Stimulated activated CD8-positive, alpha-beta memory T cell treated with anti-CD3 and anti-CD28 coated beads, Interleukin-4, amount 100 ng/mL, for 24 hours (primary cell): Measurements from ENCODE around the gene PLA2G12B.
"Not testable (repeated sequence)": the region's sequence is repeated elsewhere in the genome, so short reads cannot be mapped to it uniquely, and the experiment has no call there.

Source experiments
- DNase-seq: peaks from one replicate; pipeline ENCODE4 v3.0.0-alpha.2; 2020; ENCODE audit warnings: low read depth

The PLA2G12B gene, protein sequence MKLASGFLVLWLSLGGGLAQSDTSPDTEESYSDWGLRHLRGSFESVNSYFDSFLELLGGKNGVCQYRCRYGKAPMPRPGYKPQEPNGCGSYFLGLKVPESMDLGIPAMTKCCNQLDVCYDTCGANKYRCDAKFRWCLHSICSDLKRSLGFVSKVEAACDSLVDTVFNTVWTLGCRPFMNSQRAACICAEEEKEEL

DNA sequence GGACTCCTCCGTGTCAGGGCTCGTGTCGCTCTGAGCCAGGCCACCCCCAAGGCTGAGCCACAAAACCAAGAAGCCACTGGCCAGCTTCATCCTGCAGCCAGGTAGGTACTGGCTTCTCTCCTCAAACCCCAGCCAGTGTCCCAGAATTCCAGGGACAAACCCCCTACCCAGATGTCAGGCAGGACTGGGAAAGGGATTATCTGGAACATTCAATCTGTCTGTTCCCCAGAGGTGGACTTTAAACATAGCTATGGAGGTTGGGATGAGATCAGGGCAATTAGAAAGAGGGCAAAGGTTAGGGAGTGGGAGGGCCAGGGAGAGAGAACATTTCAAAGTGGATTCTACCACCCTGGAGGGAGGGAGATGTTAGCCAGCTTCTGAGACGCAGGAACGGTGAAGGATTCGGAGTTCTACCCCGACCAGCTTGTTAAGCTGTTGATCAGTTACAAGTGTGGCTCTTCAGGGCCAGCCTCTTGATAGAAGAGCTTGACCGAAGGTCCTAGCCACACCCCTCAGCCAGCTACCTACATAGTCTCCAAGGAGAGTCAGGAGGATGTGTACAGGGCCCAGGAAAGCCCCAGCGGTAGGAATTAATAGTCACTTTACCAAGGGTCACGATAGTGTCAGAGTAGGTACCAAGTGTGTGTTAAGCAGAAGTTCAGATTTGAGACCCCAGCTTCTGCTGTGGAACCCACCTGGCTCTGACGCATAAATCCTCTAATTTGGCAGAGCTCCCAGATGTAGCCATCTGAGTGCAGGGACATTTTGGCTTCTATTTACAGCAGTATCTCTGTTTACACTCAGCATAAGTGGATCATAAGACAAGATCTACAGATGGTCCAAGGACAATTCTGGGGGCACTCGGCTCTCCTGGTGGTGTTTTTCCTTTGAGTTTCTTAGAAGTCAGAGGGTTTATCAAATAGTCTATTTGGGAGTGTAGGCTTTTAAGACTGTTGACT is at the start of gene PLA2G12B:
Gene PLA2G12B (minus strand): TSS at position 211 of the 959 bp plus-strand sequence. CDS start 121 bp downstream, at position 90.
- no peak for DNase-seq

DNA sequence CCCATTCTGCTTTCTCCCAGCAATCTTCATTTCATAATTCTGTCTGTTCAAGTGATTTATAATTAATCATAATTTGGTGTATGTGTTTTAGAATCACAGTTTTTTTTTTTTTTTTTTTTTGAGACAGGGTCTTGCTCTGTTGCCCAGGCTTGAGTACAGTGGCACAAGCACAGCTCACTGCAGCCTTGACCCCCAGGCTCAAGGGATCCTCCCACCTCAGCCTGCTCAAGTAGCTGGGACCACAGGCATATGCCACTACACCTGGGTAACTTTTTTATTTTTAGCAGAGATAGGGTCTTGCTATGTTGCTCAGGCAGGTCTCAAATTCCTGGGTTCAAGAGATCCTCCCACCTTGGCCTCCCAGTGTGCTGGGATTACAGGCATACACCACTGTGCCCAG is 49.2 kb upstream of the PLA2G12B start:
- no peak for DNase-seq

DNA sequence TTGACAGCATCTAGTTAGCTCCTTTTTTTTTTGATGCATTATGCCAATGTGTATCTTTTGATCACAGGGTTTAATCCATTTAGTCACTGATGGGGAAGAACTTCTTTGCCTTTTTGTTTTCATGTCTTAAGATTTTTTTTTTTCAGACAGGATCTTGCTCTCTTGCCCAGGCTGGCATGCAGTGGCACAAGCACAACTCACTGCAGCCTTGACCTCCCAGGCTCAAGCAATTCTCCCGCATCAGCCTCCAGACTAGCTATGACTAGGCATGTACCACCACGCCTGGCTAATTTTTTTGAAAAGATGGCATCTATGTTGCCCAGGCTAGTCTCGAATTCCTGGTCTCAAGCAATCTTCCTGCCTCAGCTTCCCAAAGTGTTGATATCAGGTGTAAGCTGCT is 46.4 kb upstream of the PLA2G12B start:
- no peak for DNase-seq

DNA sequence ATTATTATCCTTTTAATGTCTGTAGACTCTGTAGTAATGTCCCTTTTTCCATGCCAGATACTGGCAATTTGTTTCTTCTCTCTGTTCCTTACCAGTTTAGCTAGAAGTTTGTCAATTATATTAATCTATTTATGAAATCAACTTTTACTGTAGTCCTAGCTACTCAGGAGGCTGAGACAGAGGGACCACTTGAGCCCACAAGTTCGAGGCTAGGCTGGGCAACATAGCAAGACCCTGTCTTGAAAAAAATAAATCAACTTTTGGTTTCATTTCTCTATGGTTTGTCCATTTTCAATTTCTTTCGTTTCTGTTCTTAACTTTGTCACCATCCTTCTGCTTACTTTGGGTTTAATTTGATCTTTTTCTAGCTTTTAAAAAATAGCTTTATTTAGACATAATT is 42.5 kb upstream of the PLA2G12B start:
- no peak for DNase-seq

DNA sequence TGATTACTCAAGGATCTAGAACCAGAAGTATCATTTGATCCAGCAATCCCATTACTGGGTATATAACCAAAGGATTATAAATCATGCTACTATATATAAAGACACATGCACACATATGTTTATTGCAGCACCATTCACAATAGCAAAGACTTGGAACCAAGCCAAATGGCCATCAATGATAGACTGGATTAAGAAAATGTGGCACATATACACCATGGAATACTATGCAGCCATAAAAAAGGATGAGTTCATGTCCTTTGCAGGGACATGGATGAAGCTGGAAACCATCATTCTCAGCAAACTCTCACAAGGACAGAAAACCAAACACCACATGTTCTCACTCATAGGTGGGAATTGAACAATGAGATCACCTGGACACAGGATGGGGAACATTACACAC is 40.9 kb upstream of the PLA2G12B start:
- not testable (repeated sequence) for DNase-seq

DNA sequence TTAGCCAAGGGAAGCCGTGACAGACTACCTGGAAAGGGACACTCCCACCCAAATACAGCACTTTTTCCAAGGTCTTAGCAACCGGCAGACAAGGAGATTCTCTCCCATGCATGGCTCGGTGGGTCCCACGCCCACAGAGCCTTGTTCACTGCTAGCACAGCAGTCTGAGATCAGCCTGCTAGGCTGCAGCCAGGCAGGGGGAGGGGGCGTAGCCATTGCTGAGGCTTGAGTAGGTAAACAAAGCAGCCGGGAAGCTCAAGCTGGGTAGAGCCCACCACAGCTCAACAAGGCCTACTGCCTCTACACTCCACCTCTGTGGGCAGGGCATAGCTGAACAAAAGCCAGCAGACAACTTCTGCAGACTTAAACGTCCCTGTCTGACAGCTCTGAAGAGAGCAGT is 35.2 kb upstream of the PLA2G12B start:
- DNase-seq = not testable (repeated sequence)

DNA sequence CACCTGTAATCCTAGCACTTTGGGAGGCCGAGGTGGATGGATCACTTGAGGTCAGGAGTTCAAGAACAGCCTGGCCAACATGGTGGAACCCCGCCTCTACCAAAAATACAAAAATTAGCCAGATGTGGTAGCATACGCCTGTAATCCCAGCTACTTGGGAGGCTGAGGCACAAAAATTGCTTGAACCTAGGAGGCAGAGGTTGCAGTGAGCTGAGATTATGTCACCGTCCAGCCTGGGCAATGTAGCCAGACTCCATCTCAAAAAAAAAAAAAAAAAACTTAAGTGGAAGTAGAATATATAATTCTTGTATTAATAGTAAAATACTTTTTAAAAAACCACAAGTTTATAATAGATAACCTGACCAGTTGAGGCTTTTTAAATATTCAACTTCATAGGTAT is 30.0 kb upstream of the PLA2G12B start:
- DNase-seq = not testable (repeated sequence)

DNA sequence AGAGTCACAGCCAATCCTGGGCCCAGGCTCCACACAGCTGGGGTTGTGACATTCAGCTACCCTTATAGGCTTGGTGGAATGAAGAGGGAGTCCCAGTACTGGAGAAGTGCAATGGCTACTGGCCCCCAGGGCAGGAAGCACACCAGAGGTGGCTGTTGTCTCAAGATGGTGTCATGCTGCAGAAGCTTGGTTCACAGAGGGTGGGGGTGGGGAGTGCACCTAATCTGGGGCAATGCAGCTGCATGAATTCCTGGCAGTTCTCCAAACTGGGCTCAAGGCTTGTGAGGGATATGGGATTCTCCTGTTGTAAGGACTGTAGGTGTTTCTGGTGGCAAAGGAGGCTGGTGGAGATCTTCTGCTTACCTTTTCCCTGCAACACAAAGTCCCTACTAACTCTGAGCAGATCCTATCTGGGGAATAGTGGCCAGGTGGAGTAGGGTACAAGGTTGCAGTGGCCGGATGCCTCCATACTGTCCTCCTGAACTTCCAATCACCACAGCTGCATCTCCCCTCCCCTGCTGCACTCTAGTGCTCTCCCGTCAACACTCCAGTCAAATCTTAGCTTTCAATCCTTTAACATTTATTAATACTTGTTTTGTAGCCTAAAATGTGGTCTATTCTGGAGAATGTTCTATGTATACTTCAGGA is 27.4 kb upstream of the PLA2G12B start:
- DNase-seq = no peak

DNA sequence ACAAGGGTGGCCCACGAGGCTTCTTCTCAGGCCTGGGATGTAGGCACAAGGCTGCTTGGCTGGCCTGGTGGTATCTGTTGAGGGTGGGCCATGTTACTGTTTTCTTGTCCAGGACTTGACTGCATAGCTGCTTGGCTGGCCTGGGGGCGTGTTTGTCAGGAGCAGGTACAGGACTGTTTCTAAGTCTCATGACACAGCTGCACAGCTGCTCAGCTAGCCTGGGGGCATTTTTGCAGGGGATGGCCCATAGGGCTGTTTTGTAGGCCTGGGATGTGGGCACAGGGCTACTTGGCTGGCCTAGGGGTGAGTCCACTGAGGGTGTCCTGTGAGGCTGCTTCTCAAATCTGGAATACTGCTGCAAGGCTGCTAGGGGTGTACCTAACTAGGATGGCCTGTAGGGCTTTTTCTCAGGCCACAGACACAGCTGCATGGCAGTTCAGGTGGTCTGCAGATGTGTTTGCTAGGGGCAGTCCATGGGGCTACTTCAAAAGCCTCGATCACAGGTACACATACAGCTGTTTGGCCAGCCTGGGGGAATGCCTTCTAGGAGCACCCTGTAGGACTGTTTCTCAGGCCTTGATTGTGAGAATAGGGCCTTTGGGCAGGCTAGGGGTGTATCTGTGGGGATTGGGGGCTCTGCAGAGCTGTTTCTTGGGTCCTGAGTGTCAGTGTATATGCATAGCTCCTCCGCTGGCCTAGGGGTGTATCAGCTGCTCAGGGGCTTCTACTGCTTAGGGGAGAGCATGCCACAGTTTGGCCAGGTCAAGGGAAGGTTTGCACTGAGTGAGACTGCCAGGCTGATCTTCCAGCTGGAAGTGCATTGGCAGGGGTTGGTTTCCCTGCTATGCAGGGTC is 26.6 kb upstream of the PLA2G12B start:
- DNase-seq = no peak

DNA sequence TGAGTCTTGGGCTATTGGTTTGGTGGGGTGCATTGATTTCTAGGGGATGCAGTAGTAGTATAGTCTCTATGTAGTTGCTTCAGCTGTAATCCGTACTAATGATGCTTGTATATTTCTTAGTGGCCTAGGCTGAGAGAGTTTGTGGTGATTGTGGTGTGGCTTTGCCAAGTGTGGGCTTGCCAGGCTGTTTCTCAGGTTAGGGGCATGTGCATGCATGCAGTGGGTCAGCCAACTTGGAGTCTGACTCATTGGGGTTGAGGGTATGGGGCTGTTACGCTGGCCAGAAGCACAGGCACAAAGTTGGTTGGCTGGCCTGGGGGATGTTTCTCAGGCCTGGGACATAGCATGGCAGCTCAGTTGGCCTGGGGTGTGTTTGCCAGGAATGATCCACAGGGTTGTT is 25.7 kb upstream of the PLA2G12B start:
- no peak for DNase-seq

DNA sequence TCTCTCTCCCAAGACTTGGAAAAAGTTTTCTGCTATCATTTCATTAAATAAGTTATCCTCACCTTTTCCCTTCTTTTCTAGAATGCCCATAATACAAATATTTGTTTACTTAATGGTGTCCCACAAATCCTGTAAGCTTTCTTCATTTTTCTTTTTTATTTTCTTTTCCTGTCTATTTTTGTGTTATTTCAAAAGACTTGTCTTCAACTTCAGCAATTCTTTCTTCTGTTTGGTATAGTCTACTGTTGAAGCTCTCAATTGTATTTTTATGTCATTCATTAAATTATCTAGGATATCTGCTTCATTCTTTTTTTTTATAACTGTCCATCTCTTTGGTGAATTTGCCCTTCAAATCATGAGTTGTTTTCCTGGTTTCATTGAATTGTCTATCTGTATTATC is 25.1 kb upstream of the PLA2G12B start:
- DNase-seq = no peak

DNA sequence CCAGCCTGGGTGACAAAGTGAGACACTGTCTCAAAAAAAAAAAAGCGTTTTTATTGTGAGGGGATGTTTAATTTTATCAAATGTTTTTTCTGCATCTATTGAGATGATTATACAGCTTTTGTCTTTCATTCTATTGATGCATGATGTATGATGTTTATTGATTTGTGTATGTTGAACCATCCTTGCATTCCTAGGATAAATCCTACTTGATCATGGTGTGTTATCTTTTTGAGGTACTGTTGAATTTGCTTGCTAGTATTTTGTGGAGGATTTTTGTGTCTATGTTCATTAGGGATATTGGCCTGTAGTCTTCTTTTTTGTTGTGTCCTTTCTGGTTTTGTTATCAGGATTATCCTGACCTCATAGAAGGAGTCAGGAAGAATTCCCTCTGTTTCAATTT is 22.3 kb upstream of the PLA2G12B start:
- no peak for DNase-seq

DNA sequence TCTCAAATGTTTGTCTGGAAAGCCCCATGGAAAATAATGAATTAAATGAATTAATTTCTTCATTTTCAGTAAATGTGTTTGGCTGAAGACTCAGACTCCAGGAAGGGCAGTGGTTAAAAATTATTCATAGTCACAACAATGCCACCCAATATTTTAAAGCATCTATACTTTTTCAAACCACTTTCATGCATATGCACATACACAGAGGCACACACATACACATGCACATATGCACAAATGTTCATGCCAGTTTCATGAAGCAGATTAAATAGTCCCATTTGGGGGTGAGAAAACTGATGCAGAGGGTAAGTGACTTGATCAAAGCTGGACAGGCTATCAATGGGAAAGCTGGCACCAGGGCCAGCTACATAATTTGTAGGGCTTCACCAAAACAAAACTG is 1.4 kb upstream of the PLA2G12B start:
- DNase-seq = no peak

DNA sequence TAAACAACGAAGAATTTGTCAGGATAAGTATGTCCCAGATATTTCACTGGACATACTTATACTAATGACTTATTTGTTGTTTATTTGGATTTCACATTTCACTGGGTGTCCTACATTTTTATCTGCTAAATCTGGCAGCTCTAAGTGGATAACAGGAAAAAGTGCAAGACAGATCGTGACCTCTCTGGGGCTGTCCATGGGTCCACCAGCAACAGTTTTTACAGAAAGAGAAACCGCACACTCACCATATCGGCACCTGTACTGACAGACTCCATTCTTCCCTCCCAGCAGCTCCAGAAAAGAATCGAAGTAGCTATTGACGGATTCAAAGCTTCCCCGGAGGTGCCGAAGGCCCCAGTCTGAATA is 393 bp downstream of the PLA2G12B start:
- no peak for DNase-seq

DNA sequence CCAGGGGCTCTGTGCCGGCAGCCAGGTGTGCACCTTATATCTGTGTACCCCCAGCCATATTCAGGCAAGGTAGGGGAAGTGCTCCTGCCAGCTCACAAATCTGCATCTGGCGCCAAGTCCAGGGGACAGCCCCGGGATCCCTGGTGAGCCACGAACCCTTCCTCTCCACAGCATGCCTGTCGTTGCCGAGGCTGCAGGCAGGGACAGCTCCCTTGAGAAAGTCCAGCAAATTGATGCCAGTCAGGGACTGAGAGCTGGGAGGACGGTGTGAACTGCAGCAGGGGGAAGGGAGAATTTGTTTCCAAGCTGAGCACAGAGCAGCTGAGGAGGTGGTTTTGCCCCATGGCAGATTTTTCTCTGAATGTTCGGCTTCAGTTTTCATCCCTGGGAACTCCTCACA is 919 bp downstream of the PLA2G12B start:
- no peak for DNase-seq

DNA sequence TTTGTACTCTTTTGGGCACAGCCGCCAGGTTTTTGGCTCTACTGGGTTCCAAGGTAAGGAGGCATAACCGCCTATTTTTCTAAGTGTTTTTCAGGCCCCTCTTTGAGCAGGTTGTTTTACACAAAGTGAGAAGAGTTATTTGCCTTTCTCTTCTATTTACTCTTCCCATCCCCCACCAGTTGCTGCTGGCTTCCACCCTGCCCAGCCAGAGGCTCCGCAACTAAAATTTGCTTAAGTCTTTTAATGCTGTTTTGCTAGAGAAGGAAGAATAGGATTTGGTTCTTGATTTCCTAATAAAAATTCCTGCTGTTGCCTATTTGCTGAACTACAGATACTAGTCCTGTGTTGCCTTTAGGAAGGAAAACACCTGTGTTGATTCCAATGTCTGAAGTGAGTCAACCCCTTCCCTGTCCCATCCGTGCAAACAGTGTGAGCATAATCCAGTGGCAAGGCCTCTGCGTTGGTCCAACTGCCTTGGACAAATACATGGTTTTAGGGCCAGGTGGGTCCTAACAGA is 1.9 kb downstream of the PLA2G12B start:
- no peak for DNase-seq

DNA sequence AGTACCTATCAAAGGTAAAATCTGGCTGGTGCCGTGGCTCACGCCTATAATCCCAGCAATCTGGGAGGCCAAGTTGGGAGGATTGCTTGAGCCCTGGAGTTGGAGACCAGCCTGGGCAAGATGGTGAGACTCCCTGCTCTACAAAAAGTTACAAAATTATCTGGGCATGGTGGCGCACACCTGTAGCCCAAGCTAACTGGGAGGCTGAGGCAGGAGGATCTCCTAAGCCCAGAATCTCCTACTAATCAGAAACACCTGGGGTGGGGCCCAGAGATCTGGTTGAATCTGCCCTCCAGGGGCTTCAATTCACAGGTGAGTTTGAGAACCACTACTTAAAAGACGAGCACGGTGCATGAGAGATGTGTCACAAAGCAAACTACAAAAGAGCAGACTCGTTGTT is 2.4 kb downstream of the PLA2G12B start:
- DNase-seq = no peak

DNA sequence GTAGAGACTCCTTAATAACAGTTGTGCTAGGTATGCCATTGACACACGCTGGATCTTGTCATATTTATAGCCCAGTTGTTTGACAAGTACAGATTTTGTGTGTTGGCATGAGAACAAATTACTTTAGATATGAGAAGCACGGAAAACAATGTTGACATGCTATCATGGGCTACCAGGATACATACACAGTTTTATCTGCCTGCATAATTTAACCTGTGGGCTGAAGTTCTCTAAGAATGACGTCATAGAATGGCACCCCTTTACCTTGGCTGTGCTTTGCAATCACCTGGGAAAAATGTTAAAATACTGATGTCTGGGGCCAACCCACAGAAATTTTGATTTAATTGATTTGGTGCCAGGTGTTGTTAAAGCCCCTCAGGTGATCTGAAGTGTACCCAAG is 2.8 kb downstream of the PLA2G12B start:
- no peak for DNase-seq

DNA sequence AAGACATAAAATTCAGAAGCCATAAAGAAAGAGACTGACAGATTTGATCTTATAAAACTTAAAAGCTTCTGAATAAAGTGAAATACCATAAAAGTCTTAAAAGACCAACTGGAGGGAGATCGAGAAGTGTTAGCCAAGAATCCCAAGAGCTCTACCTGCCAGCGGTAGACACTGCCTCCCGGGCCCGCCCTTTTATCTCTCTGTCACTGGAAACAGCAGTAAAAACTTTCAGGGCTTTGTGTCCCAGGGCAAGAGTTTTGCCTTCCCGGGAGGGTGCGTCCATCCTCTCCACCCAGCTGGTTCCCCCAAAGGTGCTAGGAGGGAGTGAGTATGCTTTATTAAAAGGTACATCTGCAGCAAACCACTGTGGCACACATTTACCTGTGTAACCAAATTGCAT is 5.8 kb downstream of the PLA2G12B start:
- no peak for DNase-seq

DNA sequence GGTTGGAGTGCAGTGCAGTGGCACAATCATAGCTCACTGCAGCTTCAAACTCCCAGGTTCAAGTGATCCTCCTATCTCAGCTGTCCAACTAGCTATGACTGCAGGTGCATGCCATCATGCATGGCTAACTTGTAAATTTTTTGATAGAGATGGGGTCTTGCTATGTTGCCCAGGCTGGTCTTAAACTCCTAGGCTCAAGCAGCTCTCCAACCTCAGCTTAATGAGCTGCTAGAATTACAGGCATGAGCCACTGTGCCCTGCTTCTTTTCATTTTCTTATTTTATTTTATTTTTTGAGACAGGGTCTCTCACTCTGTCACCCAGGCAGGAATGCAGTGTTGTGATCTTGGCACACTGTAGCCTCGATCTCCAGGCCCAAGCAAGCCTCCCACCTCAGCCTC is 7.6 kb downstream of the PLA2G12B start:
- DNase-seq = no peak

DNA sequence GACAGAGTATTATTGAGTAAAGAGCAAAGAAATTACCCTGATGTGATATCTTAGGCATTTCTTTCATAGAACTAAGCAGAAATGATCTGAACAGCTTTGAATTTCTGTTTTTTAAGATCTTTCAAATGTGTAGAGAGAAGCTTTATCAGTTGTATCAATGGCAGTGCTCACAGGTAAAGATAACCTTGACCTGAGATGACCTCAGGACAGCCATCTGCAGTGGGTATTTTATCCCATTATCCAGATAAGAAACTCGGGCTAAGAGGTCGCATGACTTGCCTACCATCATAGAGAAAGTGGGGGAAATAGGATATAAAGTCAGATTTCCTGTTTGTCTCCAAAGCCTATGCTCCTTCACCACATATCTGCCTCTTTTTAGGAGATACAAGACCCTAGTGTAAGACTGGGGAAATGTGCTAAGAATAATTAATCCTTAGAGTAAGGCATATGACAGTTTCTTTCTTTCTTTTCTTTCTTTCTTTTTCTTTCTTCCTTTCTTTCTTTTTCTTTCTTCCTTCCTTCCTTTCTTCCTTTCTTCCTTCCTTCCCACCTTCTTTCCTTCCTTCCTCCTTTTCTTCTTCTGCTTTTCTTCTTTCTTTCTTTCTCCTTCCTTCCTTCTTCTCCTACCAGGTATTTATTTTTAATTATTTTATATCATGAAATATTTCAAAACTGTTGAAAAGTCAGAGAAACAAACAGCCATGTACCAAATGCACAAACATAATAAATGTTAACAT is 10.9 kb downstream of the PLA2G12B start:
- no peak for DNase-seq
